ENCODE results near the gene LHFPL3. TPM values are rescaled to one million over a fixed set of nuclear protein-coding genes. Genes with fewer than 3 reads are reported as not detected.

Gene LHFPL3
- not detected in 2 replicates for total RNA-seq

GRCh38 chr7:104328296-104328969 is at the start of gene LHFPL3:
Gene LHFPL3 (plus strand): TSS chr7:104328603.

Other genes with a start within 250 kb of the LHFPL3 start
- 16.3 and 23.7 TPM in 2 replicates for gene ORC5, start 120.6 kb upstream of the LHFPL3 start, total RNA-seq

Data from epithelial cell of alveolus of lung (primary cell).